GM23338 (cell line): ENCODE measurements around the gene UBL7. TPM values are rescaled to one million over a fixed set of nuclear protein-coding genes. Genes with fewer than 3 reads are reported as not detected.

Experiments
- CTCF ChIP-seq, 2 experiments: fragments of 200-600 bp in 1 of 2; sonication (generic) in 1 of 2; conservative IDR thresholded peaks; 2 replicates each; pipeline versions ENCODE4 v1.5.1 to v1.6.1; 2016 to 2017; ENCODE audit warnings: antibody characterized with exemption in 2 of 2, low read depth in 2 of 2, mild to moderate bottlenecking in 2 of 2, moderate library complexity in 1 of 2
- REST ChIP-seq: IDR thresholded peaks from one replicate; pipeline ENCODE4 v1.6.1; 2018; ENCODE audit warnings: antibody characterized with exemption; ENCODE audit not compliant: unreplicated experiment
- microRNA-seq: library from miRNA; unstranded; fragments of <30 nt; microRNA quantifications from one replicate; pipeline ENCODE4, GENCODE V29; 2017
- polyA plus RNA-seq: library from polyadenylated mRNA; unstranded; fragments of >200 nt; fragmentation: Nextera tagmentation; extraction: Ambion mirVana; gene quantifications from 2 replicates; pipeline ENCODE4 v1.2.1, GENCODE V29; 2016
- small RNA-seq: library from RNA; depleted of rRNA; stranded (forward); fragments of <200 nt; gene quantifications from one replicate; pipeline ENCODE3, GENCODE V24; 2014; ENCODE audit warnings: low replicate concordance
- total RNA-seq: library from RNA; depleted of rRNA; stranded (reverse); fragments of >200 nt; shearing (Covaris generic); gene quantifications from 2 replicates; pipeline ENCODE4 v1.2.3, GENCODE V29; 2014; rRNA removed

Gene UBL7
- total and polyA plus RNA-seq, 2 experiments from 2014 or later, result 73.7 to 99.2 TPM

GRCh38 chr15:74396146-74396438, 64.9 kb downstream of the UBL7 start (continued):
- no peak for TF ChIP-seq REST
- no peak for TF ChIP-seq CTCF (conservative IDR thresholded peaks at IDR 0.05; ENCODE audit: low read depth in 2 of 2)

Small RNAs within 50 kb of the gene (microRNA-seq; reads per million reads assigned to microRNA genes)
- not detected for gene MIR6881

Small RNAs within 50 kb of the gene (small RNA-seq; reads per million reads assigned to genes)
- gene MIR6881, result not detected
- gene RF00591, result not detected

Other genes with a start within 250 kb of the UBL7 start
- 0.27 and 2.6 TPM in 2 replicates for gene CCDC33, start 224.8 kb downstream of the UBL7 start, total RNA-seq
- gene CCDC33, start 224.8 kb downstream of the UBL7 start, polyA plus RNA-seq, result 2.5 and 2.8 TPM in 2 replicates
- gene CYP11A1, start 93.5 kb downstream of the UBL7 start, total RNA-seq, result 1.7 and 3.3 TPM in 2 replicates
- 1.2 and 1.9 TPM in 2 replicates for gene CYP11A1, start 93.5 kb downstream of the UBL7 start, polyA plus RNA-seq
- 11.2 and 14.1 TPM in 2 replicates for gene SEMA7A, start 27.2 kb downstream of the UBL7 start, total RNA-seq
- 1.2 and 2.0 TPM in 2 replicates for gene SEMA7A, start 27.2 kb downstream of the UBL7 start, polyA plus RNA-seq
- gene ARID3B, start 80.1 kb upstream of the UBL7 start, total RNA-seq, result 114 and 147 TPM in 2 replicates
- 65.5 and 72.8 TPM in 2 replicates for gene ARID3B, start 80.1 kb upstream of the UBL7 start, polyA plus RNA-seq
- gene CLK3, start 154.7 kb upstream of the UBL7 start, total RNA-seq, result 59.1 and 67.7 TPM in 2 replicates
- gene CLK3, start 154.7 kb upstream of the UBL7 start, polyA plus RNA-seq, result 38.1 and 40.7 TPM in 2 replicates
- gene EDC3, start 234.9 kb upstream of the UBL7 start, total RNA-seq, result 26.4 and 26.5 TPM in 2 replicates
- gene EDC3, start 234.9 kb upstream of the UBL7 start, polyA plus RNA-seq, result 13.6 and 13.8 TPM in 2 replicates